HepG2 (cell line): Measurements from ENCODE around the gene TMEM121. TPM values are rescaled to one million over a fixed set of nuclear protein-coding genes. Genes with fewer than 3 reads are reported as not detected.

Experiments
- ARNT ChIP-seq: fragments of 450-650 bp; IDR thresholded peaks from 2 replicates; pipeline ENCODE4 v1.6.1; 2017
- CBX1 ChIP-seq: IDR thresholded peaks from one replicate; pipeline ENCODE4 v1.6.1; 2016; ENCODE audit warnings: antibody characterized with exemption, low read depth
- CTCF ChIP-seq: sonication (generic); formaldehyde crosslinking; IDR thresholded peaks from 2 replicates; pipeline ENCODE4 v1.5.0; 2020; ENCODE audit warnings: mild to moderate bottlenecking, missing genetic modification reagents, moderate library complexity
- DPF2 ChIP-seq: sonication (generic); formaldehyde crosslinking; IDR thresholded peaks from 2 replicates; pipeline ENCODE4 v1.4.0; 2020; ENCODE audit warnings: mild to moderate bottlenecking, low read depth, missing genetic modification reagents, borderline replicate concordance
- FOXM1 ChIP-seq: sonication (generic); formaldehyde crosslinking; IDR thresholded peaks from 2 replicates; pipeline ENCODE4 v1.5.0; 2020; ENCODE audit warnings: missing genetic modification reagents
- GABPB1 ChIP-seq: IDR thresholded peaks from 2 replicates; pipeline ENCODE4 v1.6.1; 2016; ENCODE audit warnings: mild to moderate bottlenecking, missing genetic modification reagents, moderate library complexity, missing compliant biosample characterization
- MTA1 ChIP-seq: sonication (generic); formaldehyde crosslinking; IDR thresholded peaks from 2 replicates; pipeline ENCODE4 v1.4.0; 2020; ENCODE audit warnings: missing genetic modification reagents, mild to moderate bottlenecking, borderline replicate concordance
- NFKB2 ChIP-seq: sonication (generic); formaldehyde crosslinking; IDR thresholded peaks from 2 replicates; pipeline ENCODE4 v1.4.0; 2020; ENCODE audit warnings: missing genetic modification reagents, borderline replicate concordance
- SNAI1 ChIP-seq: sonication (generic); formaldehyde crosslinking; IDR thresholded peaks from 2 replicates; pipeline ENCODE4 v1.5.0; 2020; ENCODE audit warnings: mild to moderate bottlenecking, missing genetic modification reagents, borderline replicate concordance
- TOE1 ChIP-seq: sonication (generic); formaldehyde crosslinking; IDR thresholded peaks from 2 replicates; pipeline ENCODE4 v1.4.0; 2020; ENCODE audit warnings: mild to moderate bottlenecking, missing genetic modification reagents
- XRCC5 ChIP-seq: fragments of 200-400 bp; formaldehyde crosslinking; optimal IDR thresholded peaks from 2 replicates; pipeline ENCODE3; 2017; ENCODE audit warnings: mild to moderate bottlenecking, low read length
- ZFX ChIP-seq: sonication (generic); formaldehyde crosslinking; IDR thresholded peaks from 2 replicates; pipeline ENCODE4 v1.4.0; 2020; ENCODE audit warnings: mild to moderate bottlenecking, low read depth, missing genetic modification reagents, moderate library complexity
- ZSCAN21 ChIP-seq: sonication (generic); formaldehyde crosslinking; IDR thresholded peaks from 2 replicates; pipeline ENCODE4 v1.8.0; 2022; ENCODE audit warnings: mild to moderate bottlenecking, missing genetic modification reagents, moderate library complexity, borderline replicate concordance
- polyA plus RNA-seq, 8 experiments: library from polyadenylated mRNA; depleted of rRNA in 3 of 8; stranded (reverse) in 7 of 8; unstranded in 1 of 8; fragments of >200 nt; fragmentation: Illumina TruSeq in 4 of 8; extraction: Trizol in 4 of 8; gene quantifications; 2 replicates each; pipeline versions ENCODE4 v1.2.1 to v1.2.3, GENCODE V29; 2011 to 2016; ENCODE audit warnings: low read depth in 4 of 8, missing spikeins in 1 of 8, mixed read lengths in 1 of 8; ENCODE audit not compliant: insufficient read depth in 1 of 8
- total RNA-seq, 5 experiments: library from RNA; depleted of rRNA; stranded (reverse); fragments of >200 nt; fragmentation: Illumina TruSeq; extraction: Trizol; gene quantifications; 2 replicates each; pipeline ENCODE4 v1.2.3, GENCODE V29; 2016; ENCODE audit warnings: low read depth in 1 of 5

Gene TMEM121
- total and polyA plus RNA-seq, 2 of the 13 experiments (the other 11 are each of a cell fraction or from before 2014, with no cell fraction given), result 6.6 to 19.0 TPM

DNA sequence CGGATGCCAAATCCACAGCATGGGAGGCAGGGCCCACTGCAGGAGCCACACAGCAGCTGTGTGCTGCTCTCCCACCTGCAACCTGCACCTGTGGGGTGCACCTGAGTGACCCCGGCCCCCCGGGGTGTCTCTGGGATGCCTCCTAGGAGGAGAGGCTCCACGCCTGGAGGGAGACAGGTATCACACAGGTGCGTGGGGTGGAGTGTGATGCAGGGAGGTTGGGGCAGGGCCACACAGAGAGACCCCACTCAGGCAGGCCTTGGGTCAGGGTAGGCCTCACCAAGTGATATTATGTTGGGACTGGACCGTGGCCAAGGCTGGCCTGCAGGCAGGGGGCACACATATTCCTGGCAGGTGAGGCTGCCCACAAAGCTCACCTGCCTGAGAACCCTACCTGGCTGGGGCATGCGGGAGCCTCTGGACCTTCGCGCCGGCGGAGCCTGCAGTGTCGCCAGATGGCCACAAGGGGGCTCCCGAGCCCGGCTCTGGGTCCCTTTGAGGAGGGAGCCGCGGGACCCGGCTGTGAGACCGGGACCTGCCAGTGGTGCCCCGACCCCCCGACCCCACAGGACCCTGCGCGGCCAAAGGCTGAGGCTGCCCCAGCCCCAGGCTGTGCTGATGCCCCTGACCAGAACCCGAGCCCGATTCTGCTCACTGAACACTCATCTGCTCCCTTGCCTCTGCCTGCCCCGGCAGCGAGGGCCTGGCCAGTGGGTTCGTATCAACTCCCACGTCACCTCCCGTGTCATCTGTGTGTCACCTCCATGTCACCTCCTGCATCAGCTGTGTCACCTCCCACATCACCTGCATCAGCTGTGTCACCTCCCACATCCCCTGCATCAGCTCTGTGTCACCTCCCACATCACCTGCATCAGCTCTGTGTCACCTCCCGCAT, 11.4 kb downstream of the TMEM121 start (continued):
- TF ChIP-seq XRCC5, result peak; percentile 95
- no peak for TF ChIP-seq TOE1 (CRISPR knock-in tag)
- TF ChIP-seq CBX1, result no peak
- TF ChIP-seq MTA1 (CRISPR knock-in tag), result peak; percentile 62; the same call in 1 of the 2 replicates
- TF ChIP-seq ZFX, result 0 out of 2 replicates have a peak, but pooled peaks have one; percentile 19
- no peak for TF ChIP-seq SNAI1 (CRISPR knock-in tag)
- no peak for TF ChIP-seq ZSCAN21 (CRISPR knock-in tag)
- no peak for TF ChIP-seq FOXM1 (CRISPR knock-in tag)
- TF ChIP-seq NFKB2 (CRISPR knock-in tag), result peak; percentile 49; the same call in 1 of the 2 replicates
- TF ChIP-seq GABPB1, result peak; percentile 21; the same call in 1 of the 2 replicates
- TF ChIP-seq CTCF (CRISPR knock-in tag), result peak; percentile 81
- no peak for TF ChIP-seq DPF2 (CRISPR knock-in tag)
- TF ChIP-seq ARNT, result no peak
